C4-2B (cell line): ENCODE results near the gene COTL1.

ENCODE experiments used
- H3K27ac ChIP-seq: fragments of 450-650 bp; 2 replicates; pipeline ENCODE4 v1.5.1; 2017
- CTCF ChIP-seq: fragments of 450-650 bp; conservative IDR thresholded peaks from 2 replicates; pipeline ENCODE4 v1.5.1; 2017; ENCODE audit warnings: mild to moderate bottlenecking
- ZFX ChIP-seq: fragments of 450-650 bp; IDR thresholded peaks from 2 replicates; pipeline ENCODE4 v1.6.1; 2017

Gene COTL1

GRCh38 chr16:84660973-84661372 lies 43.1 kb upstream of the COTL1 start:
- H3K27ac ChIP-seq = no peak overlapping the region
- no peak for TF ChIP-seq CTCF
- TF ChIP-seq ZFX = no peak

GRCh38 chr16:84659656-84660300 lies 41.9 kb upstream of the COTL1 start:
- no peak overlapping the region for H3K27ac ChIP-seq
- TF ChIP-seq ZFX (no peak), CTCF (no peak)

GRCh38 chr16:84658690-84659089 lies 40.8 kb upstream of the COTL1 start:
- H3K27ac ChIP-seq = no peak overlapping the region
- TF ChIP-seq CTCF (no peak), ZFX (no peak)

- no peak overlapping the region for H3K27ac ChIP-seq
- TF ChIP-seq CTCF = no peak
- TF ChIP-seq ZFX = no peak
These were observed 39.5 kb upstream of the COTL1 start for GRCh38 chr16:84657229-84657837.

- H3K27ac ChIP-seq = no peak overlapping the region
These were observed 38.8 kb upstream of the COTL1 start for GRCh38 chr16:84656649-84657048.

GRCh38 chr16:84654998-84655397 lies 37.1 kb upstream of the COTL1 start:
- no peak overlapping the region for H3K27ac ChIP-seq
- TF ChIP-seq ZFX (no peak), CTCF (no peak)

More at GRCh38 chr16:84656649-84657048, 38.8 kb upstream of the COTL1 start:
- TF ChIP-seq CTCF (no peak), ZFX (no peak)

GRCh38 chr16:84654238-84654637 lies 36.4 kb upstream of the COTL1 start:
- no peak overlapping the region for H3K27ac ChIP-seq
- TF ChIP-seq CTCF (no peak), ZFX (no peak)
